HG03103 (cell line): ENCODE measurements around the gene DCK.
"Not testable (repeated sequence)": the region's sequence is repeated elsewhere in the genome, so short reads cannot be mapped to it uniquely, and the experiment has no call there.

Experiments
- ATAC-seq: cut with Tn5 transposase; IDR thresholded peaks from one replicate; pipeline ENCODE4 v1.9.1; 2021; ENCODE audit warnings: low read depth; ENCODE audit not compliant: unreplicated experiment

The DCK gene

GRCh38 chr4:71059573-71059972 lies 66.1 kb downstream of the DCK start:
- not testable (repeated sequence) for ATAC-seq

DNA sequence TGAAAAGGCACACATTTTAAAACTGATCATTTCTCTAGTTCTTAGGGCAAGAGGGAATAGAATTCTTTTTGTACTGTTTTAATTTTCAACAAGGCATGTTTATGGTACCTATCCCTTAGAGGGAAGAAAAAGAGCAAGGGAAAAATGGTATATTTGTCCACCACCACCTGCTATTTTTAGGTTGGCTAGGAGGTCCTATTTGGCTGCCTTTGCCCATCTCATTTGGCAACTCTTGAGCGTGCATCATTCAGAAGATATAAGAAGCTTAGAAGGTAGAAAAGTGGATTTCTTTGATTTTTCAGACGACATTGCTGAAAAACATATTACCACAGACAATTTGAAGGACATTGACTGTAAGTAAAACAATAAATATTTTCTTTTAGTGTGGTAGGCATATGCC lies 69.0 kb downstream of the DCK start:
- no peak for ATAC-seq

DNA sequence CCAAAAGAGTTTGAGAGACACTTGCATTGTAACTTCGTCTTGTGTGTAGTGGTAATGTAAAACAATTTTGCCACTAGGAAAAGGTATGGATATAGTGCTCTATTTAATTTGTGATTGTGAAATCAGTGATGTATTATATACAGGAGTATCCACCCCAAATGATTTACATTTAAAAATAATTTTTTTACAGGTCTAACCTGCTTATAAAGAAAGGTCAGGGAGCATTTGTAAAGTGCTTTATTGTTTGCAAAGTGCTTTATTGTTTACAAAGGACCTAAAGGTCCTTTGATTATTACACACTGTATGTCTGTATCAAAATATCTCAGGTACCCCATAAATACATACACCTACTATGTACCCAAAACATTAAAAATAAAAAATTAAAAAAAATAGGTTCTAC lies 70.3 kb downstream of the DCK start:
- no peak for ATAC-seq

- no peak for ATAC-seq
Observed at GRCh38 chr4:71064521-71064920, 71.1 kb downstream of the DCK start.

DNA sequence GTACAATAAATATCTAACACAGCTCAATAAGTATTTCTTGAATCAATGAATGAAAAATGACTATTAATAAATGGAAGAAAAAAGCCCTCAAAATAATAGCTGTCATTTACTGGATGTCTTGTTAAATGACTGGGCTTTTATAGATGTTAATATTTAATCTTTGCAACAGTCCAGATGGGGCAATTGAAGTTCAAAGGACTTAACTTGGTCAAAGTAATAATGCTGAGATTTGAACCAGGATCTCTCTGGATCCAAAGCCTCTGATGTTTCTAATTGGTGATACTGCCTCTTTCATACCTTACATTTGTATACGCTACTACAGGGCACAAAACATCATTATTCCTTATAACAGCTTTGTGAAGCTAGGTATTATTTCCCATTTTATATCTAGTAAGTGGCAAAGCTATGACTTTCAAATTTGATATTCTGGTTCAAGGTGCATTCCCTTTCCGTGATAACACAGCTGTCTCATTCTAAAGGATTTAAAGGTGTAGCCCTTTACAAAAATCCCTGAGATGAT lies 72.6 kb downstream of the DCK start:
- no peak for ATAC-seq

GRCh38 chr4:71066737-71067716 lies 73.6 kb downstream of the DCK start:
- ATAC-seq, result no peak

DNA sequence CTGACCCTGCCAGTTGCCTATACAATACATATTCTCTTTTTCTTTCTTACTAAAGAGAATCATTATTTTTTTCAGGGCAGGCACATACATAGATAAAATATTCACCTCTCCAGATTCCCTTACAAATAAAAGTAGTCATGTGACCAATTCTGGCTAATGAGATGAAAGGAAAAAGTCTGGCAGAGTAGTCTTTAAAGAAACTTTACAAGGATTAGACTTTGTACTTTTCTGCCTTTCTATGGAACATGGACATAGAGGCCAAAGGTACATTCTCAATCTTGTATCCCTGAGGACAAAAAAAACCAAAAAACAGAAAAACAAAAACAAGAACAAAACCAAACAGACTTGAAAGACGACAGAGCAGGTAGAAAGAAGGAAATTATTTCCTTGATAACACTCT lies 75.6 kb downstream of the DCK start:
- no peak for ATAC-seq

DNA sequence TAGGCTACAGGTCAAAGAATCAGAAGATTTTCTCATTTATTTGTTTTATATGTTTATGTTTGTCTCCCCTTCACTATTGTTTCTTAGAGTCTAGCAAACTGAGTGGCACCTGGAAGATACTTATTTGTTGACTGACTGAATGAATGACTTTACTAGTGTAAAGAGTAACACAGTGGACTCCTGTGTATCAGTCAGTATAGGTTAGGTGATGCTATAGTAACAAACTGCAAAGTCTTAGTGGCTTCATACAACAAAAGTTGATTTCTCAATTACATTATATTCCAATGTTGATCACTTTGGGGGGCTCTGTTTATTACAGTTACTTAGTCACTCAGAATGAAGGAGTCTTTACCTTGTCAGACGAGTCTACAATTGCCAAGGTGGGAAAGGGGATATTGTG lies 76.6 kb downstream of the DCK start:
- no peak for ATAC-seq

- ATAC-seq, result no peak
Observed at GRCh38 chr4:71074452-71075299, 81.2 kb downstream of the DCK start.
